PFSK-1 (cell line): Measurements from ENCODE around the gene CTTNBP2.

ENCODE experiments used
- FOXP2 ChIP-seq: optimal IDR thresholded peaks from 2 replicates; pipeline ENCODE3; 2011; ENCODE audit warnings: borderline replicate concordance, control low read depth, inconsistent platforms; ENCODE audit not compliant: insufficient read depth; ENCODE audit errors: extremely low read length, extremely low read depth
- POLR2AphosphoS5 ChIP-seq: IDR thresholded peaks from 2 replicates; pipeline ENCODE4 v1.6.1; 2012; ENCODE audit warnings: low read depth, mild to moderate bottlenecking, control low read depth, low read length, moderate library complexity
- REST ChIP-seq, 2 experiments: IDR thresholded peaks; 2 replicates each; pipeline versions ENCODE4 v1.6.1 to v1.8.0; 2011 to 2012; ENCODE audit warnings: low read depth in 2 of 2, low read length in 2 of 2, control low read depth in 1 of 2, inconsistent platforms in 1 of 2, mild to moderate bottlenecking in 1 of 2, moderate library complexity in 1 of 2; ENCODE audit not compliant: insufficient read depth in 1 of 2
- SIN3A ChIP-seq: IDR thresholded peaks from 2 replicates; pipeline ENCODE4 v1.6.1; 2012; ENCODE audit warnings: mild to moderate bottlenecking, low read length, moderate library complexity, borderline replicate concordance; ENCODE audit not compliant: insufficient read depth
- TAF1 ChIP-seq: IDR thresholded peaks from 2 replicates; pipeline ENCODE4 v1.6.1; 2012; ENCODE audit warnings: low read length, control low read depth, borderline replicate concordance; ENCODE audit not compliant: insufficient read depth

CTTNBP2 gene

DNA sequence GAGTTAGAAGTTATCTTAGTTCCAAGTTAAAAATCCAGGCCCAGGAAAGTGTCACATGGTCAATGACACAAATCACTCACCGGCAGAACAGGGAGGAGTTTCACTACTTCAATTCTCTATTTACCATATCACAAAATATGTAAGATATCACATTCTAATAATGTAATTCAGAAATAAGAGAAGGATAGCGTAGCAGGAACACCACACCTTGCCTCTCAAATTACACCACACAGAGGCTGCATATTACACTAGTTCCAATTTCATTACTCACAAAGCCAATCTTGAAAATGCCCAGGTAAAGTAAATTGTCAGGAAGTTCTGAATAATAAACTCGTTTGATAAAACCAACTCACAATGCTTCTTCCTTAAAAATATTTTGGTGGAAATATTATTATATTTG lies 169.2 kb downstream of the CTTNBP2 start:
- no peak for TF ChIP-seq TAF1
- TF ChIP-seq SIN3A, result no peak
- no peak for TF ChIP-seq REST (IDR thresholded peaks at IDR 0.05; ENCODE audit: insufficient read depth in 1 of 2, low read depth in 2 of 2, low read length in 2 of 2)
- TF ChIP-seq FOXP2, result no peak
- TF ChIP-seq POLR2AphosphoS5, result no peak

DNA sequence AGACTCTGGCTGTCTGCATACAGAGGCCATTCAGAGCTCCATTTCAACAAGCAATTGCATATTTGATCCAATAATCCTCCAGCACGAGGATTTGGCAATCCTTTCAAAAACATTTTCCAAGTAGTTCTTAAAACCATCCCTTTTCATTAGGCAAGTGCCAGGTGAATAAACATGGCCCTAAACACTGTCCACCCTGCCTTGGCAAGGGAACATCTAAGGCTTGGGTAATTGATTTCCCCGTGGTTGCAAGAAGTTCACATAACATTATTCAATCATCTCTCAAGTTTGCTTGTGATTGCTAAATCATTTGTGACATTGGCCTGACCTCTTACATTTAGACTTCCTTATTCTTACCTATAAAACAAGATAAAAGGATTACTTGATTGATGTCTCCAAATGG lies 175.2 kb downstream of the CTTNBP2 start:
- TF ChIP-seq TAF1 (no peak), POLR2AphosphoS5 (no peak), SIN3A (no peak), REST (IDR thresholded peaks at IDR 0.05; ENCODE audit: insufficient read depth in 1 of 2, low read depth in 2 of 2, low read length in 2 of 2) (no peak), FOXP2 (no peak)

GRCh38 chr7:117692338-117692737 lies 180.9 kb downstream of the CTTNBP2 start:
- TF ChIP-seq POLR2AphosphoS5 (no peak), FOXP2 (no peak), TAF1 (no peak), REST (IDR thresholded peaks at IDR 0.05; ENCODE audit: insufficient read depth in 1 of 2, low read depth in 2 of 2, low read length in 2 of 2) (no peak), SIN3A (no peak)

DNA sequence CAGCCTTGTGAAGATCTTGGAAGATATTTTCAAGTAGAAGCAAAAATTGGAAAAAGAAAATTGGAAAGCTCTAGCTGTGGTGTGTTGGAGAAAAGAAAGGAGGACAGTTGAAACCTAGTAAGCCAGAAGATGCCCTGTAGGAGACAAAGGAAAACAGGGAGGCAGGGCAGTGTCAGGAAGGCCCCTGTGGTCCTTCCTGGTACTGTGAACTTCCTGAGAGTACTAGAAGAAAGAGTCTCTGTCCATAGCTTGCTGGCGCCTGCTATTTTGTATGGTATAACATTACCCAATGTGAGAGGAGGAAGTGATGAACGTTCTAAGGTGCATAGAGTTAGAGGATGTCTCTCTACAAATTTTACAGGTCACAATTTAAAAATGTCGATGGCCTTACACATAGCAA lies 183.1 kb downstream of the CTTNBP2 start:
- no peak for TF ChIP-seq FOXP2
- TF ChIP-seq REST (IDR thresholded peaks at IDR 0.05; ENCODE audit: insufficient read depth in 1 of 2, low read depth in 2 of 2, low read length in 2 of 2), result no peak
- TF ChIP-seq TAF1, result no peak
- TF ChIP-seq SIN3A, result no peak
- TF ChIP-seq POLR2AphosphoS5, result no peak

GRCh38 chr7:117689406-117689805 lies 183.8 kb downstream of the CTTNBP2 start:
- TF ChIP-seq SIN3A (no peak), REST (IDR thresholded peaks at IDR 0.05; ENCODE audit: insufficient read depth in 1 of 2, low read depth in 2 of 2, low read length in 2 of 2) (no peak), TAF1 (no peak), POLR2AphosphoS5 (no peak), FOXP2 (no peak)
